ENCODE results near the gene ZMIZ2.
A peak's percentile ranks its signal among the peaks of the same experiment; 100 is the strongest.

The ZMIZ2 gene

DNA sequence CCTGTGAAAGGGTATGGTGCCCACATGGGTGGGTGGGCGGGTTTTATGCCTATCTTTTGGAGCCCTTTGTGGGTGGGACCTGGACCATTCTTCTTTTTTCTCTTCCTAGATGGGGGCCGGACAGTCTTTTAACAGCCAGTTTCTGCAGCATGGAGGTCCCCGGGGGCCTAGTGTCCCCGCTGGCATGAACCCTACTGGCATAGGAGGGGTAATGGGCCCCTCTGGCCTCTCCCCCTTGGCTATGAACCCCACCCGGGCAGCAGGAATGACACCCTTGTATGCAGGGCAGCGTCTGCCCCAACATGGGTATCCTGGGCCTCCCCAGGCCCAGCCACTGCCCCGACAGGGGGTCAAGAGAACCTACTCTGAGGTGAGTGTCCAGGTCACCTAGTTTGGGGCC, 9.1 kb downstream of the ZMIZ2 start:
- no peak for DNase-seq (ENCODE audit: low read depth)

DNA sequence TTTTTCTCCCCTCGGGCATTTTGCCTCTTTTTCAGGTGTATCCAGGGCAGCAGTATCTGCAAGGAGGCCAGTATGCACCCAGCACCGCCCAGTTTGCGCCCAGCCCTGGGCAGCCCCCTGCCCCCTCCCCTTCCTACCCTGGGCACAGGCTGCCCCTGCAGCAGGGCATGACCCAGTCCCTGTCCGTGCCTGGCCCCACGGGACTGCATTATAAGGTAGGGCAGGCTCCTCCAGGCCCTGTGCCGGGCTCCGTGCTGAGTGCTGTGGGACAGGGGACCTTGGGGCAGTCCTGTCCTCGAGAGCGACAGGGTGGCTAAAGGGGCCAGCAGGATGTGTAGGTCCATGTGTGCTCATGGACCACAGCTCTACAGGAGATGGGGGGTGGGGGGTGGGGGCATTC, 10.6 kb downstream of the ZMIZ2 start:
- DNase-seq (ENCODE audit: low read depth) = no peak

DNA sequence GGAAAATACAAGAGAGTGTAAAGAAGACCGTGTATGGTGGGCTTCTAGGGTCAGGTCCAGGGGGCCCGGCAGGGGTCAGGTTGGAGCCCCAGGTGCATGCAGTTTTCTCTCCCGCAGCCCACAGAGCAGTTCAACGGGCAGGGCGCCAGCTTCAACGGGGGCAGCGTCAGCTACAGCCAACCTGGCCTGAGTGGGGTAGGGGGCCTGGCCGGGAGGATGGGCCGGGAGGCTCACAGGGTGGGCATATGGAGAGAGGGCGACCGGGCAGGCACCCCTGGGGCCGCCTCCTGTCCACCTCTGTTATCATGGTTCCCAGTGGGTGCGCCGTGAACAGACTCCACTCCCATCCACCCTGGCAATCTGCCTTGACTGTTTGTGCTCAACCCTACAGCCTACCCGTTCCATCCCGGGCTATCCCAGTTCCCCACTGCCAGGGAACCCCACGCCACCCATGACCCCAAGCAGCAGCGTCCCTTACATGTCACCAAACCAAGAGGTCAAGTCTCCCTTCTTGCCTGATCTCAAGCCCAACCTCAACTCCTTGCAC, 11.5 kb downstream of the ZMIZ2 start:
- no peak for DNase-seq (ENCODE audit: low read depth)

DNA sequence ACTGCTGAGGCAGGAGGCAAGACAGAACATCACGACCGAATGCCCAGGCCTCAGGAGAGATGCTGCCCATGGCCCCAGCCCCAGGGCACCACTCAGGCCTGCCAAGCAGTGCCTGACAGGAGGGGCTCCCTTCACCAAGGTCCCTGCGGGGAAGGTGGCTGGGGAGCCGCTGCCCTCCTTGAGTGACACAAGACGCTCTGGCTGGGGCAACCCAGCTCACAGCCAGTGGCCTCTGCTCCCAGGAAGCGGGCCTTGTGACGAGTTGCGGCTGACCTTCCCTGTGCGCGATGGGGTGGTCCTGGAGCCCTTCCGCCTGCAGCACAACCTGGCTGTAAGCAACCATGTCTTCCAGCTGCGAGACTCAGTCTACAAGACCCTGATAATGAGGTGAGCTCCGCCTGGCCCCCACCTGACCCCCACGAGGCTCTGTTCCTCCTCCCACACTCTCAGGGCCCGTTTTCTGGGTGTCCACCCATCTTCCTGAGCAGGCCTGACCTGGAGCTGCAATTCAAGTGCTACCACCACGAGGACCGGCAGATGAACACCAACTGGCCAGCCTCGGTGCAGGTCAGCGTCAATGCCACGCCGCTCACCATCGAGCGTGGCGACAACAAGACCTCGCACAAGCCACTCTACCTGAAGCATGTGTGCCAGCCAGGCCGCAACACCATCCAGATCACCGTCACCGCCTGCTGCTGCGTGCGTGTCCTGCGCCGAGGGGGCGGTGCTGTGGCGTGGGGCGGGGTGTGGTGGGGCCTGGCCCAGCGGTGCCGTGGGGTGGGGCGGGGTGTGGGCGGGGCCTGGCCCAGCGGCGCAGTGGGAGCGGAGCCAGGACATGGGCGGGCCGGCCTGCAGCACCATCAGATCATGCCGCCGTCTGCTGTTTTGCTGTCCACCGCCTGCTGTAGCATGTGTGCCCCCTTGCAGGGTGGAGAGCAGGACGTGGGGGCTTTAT, 12.8 kb downstream of the ZMIZ2 start:
- peak; percentile 75 for DNase-seq (ENCODE audit: low read depth)

GRCh38 chr7:44762300-44762699, 13.7 kb downstream of the ZMIZ2 start:
- no peak for DNase-seq (ENCODE audit: low read depth)

GRCh38 chr7:44762726-44763522, 14.3 kb downstream of the ZMIZ2 start:
- DNase-seq (ENCODE audit: low read depth) = no peak

DNA sequence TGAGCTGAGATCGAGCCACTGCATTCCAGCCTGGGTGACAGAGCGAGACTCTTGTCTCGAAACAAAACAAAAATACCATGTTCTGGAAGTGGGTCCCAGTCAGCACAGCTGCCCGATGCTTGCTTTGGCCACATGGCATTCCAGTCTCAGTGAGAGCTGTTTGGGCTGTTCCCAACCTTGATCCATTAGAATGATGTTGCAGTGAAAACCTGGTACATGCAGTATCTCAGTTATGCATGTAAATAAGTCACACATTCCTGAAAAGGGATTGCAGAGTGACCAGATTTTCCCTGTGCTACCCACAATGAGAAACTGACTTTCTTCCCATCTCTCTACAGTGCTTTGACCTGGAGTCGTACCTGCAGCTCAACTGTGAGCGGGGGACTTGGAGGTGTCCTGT, 15.4 kb downstream of the ZMIZ2 start:
- DNase-seq (ENCODE audit: low read depth) = no peak

GRCh38 chr7:44764665-44765578, 16.3 kb downstream of the ZMIZ2 start:
- DNase-seq (ENCODE audit: low read depth) = no peak

DNA sequence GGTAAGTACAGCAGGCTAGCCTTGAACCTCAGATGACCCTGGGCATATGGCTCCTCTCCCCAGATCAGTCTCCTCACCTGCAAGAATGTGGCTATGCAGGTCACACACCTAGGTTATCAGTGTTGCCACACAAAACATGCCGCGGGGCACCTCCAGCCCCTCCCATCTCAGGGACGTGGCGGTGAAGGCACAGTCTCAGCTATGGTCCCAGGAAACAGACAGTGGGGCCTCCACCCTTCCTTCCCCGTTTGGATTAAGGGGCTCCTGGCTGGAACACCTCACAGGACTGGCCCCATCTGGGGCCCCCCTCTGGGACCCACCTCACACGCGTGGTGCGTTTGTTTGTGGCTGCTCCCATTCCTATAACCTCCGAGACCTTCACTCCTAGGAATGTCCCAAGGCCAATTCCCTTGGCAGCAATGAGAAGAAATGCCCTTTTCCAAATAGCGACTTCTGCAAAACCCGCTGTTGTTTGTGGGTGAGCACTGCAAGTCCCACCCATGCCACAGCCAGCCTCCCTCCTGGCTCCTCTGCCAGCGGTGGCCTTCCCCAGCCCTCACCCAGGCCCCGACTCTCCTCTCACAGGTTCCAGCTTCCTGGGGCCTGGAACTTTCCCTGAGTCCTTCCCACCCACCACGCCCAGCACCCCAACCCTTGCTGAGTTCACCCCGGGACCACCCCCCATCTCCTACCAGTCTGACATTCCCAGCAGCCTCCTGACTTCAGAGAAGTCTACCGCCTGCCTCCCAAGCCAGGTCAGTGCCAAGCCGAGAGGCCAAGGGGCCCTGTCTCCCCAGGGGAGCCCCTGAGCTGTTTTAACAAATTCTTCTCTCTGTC, 17.1 kb downstream of the ZMIZ2 start:
- no peak for DNase-seq (ENCODE audit: low read depth)

GRCh38 chr7:44766416-44766801, 17.8 kb downstream of the ZMIZ2 start:
- DNase-seq (ENCODE audit: low read depth) = no peak

- DNase-seq (ENCODE audit: low read depth) = no peak
Observed at GRCh38 chr7:44767134-44767911, 18.7 kb downstream of the ZMIZ2 start.

- peak; percentile 25 for DNase-seq (ENCODE audit: low read depth)
Observed at GRCh38 chr7:44767912-44768627, 19.4 kb downstream of the ZMIZ2 start.

DNA sequence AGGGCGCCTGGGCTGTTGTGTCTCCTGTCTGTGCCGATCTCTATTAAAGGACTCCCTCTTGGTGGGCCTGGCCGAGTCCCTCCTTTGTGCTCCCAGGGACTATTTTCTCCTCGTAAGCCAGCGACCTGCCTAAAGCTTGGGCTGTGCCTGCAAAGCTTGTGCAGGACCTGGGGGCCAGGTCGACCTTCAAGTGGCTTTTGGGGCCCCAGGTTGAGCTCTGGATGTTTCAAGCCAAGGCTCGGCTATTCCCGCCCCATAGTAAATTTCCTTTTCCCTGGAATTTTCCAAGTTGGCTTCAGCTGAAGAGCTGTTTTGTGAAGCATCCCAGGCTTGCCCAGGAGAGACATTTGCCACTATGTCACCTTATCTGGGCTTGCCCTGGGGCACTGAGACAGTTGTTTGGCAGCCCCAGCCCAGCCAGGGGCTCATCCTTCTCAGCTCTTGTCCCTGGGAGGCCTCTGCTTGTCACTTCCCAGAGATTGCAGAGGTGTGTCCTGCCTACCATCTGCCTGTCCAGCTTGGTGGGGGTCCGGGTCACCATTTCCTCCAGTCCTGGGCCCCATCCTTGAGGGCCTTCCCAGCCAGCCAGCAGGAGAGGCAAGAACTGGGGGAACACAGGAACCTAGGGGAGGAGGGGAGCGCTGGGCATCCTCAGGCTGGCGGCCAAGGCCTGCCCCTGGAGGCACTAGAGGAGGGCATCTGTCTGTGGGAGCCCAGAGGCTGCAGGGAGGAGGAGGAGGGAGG, 20.2 kb downstream of the ZMIZ2 start:
- DNase-seq (ENCODE audit: low read depth) = no peak

DNA sequence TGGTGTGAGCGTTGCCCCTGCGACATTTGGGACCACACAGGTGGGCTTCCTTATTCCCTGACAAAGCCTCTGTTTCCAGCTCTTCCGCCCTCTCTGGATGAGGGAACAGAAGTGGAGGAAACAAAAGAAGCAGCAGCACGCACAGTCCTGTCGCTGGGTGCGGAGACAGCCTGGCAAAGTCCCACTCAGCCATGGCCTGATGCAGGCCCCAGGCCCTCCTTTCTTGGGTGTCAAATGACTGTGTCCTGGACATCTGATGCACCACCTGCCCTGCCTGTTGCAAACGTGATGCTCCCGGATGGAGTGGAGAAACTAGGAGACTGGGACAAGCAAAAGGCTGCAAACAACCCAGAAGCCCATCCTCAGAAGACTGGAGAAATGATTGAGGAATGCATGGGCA, 20.7 kb downstream of the ZMIZ2 start:
- no peak for DNase-seq (ENCODE audit: low read depth)

- peak; percentile 75 for DNase-seq (ENCODE audit: low read depth)
Observed at GRCh38 chr7:44769776-44770294, 21.2 kb downstream of the ZMIZ2 start.

DNA sequence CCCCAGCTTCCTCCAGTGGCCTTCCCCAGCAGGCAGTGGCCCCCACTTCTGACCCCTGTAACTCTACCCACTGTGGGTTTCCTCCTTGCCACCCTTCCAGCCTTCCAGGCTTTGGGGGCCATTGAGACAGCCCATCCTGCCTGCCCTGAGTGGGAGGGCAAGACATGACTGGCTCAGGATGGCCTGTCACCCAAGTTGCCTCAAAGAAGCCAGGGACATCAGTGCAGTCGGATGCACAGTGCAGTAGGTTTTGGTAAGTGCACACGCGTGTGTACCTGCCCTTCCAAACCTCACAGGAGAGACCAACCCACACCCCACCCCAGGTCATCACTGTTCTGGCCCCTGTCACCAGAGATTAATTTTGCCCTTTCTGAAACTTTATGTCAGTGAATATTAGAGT, 22.7 kb downstream of the ZMIZ2 start:
- DNase-seq (ENCODE audit: low read depth) = no peak

- DNase-seq (ENCODE audit: low read depth) = no peak
Observed at GRCh38 chr7:44772440-44772839, 23.8 kb downstream of the ZMIZ2 start.

DNA sequence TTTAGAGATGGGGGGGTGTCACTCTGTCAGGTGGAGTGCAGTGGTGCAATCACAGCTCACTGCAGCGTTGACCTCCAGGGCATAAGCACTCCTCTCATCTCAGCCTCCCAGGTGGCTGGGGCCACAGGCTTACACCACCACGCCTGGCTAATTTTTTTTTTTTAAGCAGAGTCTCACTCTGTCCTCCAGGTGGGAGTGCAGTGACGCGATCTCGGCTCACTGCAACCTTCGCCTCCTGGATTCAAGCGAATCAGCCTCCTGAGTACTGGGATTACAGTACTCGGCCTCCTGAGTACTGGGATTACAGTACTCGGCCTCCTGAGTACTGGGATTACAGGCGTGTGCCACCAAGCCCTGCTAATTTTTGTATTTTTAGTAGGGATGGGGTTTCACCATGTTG, 24.2 kb downstream of the ZMIZ2 start:
- no peak for DNase-seq (ENCODE audit: low read depth)

Measured in EH (cell line).